GM08714 (cell line): ENCODE results near the gene CALCOCO1.
A peak's percentile ranks its signal among the peaks of the same experiment; 100 is the strongest.

ENCODE experiments used
- H3K4me3 ChIP-seq: fragments of 200-500 bp; sonication (Bioruptor generic); 2 replicates; pipeline ENCODE4 v1.5.1; 2014; ENCODE audit warnings: mild to moderate bottlenecking, low read length, inconsistent platforms
- ZNF274 ChIP-seq: IDR thresholded peaks from 2 replicates; pipeline ENCODE4 v1.6.1; 2012; ENCODE audit warnings: mild to moderate bottlenecking, low read depth, low read length

CALCOCO1 gene

GRCh38 chr12:53660041-53660440, 67.2 kb downstream of the CALCOCO1 start:
- no peak for TF ChIP-seq ZNF274
- peak overlapping the region; percentile 40; the same call in 1 of the 2 replicates for H3K4me3 ChIP-seq

GRCh38 chr12:53659571-53659981, 67.7 kb downstream of the CALCOCO1 start:
- TF ChIP-seq ZNF274: no peak
- peak overlapping the region; percentile 40; the same call in 1 of the 2 replicates for H3K4me3 ChIP-seq

DNA sequence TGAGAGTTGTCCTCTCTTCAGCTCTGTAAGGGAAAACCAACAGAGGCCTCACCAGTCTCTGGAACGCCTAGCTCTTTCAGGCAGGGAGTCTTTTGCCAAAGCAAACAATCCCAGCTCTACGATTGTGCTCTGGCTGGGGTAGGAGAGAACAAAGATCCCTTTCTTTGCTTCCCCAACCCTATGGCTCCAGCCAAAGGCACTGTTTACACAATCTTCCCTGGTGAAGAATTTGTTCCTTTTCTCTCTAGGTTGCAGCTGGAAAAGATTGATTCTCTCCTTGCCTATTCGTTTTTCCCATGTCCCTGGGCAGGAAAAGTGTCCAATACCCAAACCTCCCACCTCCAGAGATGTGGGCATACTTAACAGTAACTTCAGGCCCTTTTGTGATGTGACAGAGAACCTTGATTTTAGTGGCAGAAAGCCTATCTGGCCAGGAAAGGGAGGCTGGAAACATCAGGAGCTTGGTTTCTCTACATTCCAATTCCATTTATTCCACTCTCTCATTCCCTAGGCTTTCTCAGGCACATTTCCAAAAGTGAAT, 68.2 kb downstream of the CALCOCO1 start:
- H3K4me3 ChIP-seq: peak overlapping the region; percentile 38; the same call in 1 of the 2 replicates
- TF ChIP-seq ZNF274: no peak
